Activated CD4-positive, alpha-beta T cell treated with anti-CD3 and anti-CD28 coated beads, Interleukin-2, amount 10 ng/mL, durations not matched to agents 7 days and 5 days (primary cell): ENCODE results near the gene OR6Q1. TPM values are rescaled to one million over a fixed set of nuclear protein-coding genes. Genes with fewer than 3 reads are reported as not detected.

Source experiments
- CTCF ChIA-PET: fragments of 350-600 bp; sonication (Branson Sonifier 250); formaldehyde crosslinking; loops from one replicate; lab custom pipeline; 2021; ENCODE audit warnings: antibody characterized with exemption; lab: Charles Lee
- POLR2A ChIA-PET: fragments of 350-600 bp; sonication (Branson Sonifier 250); formaldehyde crosslinking; loops from one replicate; lab custom pipeline; 2021; ENCODE audit warnings: antibody characterized with exemption; lab: Charles Lee
- DNase-seq: peaks from one replicate; pipeline ENCODE4 v3.0.0-alpha.2; 2020
- H3K27ac Mint-ChIP-seq: one replicate; pipeline ENCODE4 v1.8.0; 2021; ENCODE audit warnings: mild to moderate bottlenecking, moderate library complexity, mixed read lengths
- H3K27me3 Mint-ChIP-seq: one replicate; pipeline ENCODE4 v1.8.0; 2021; ENCODE audit warnings: mixed read lengths
- H3K36me3 Mint-ChIP-seq: one replicate; pipeline ENCODE4 v1.8.0; 2021; ENCODE audit warnings: low read depth, mixed read lengths
- H3K4me1 Mint-ChIP-seq: one replicate; pipeline ENCODE4 v1.8.0; 2021; ENCODE audit warnings: mixed read lengths
- H3K4me3 Mint-ChIP-seq: one replicate; pipeline ENCODE4 v1.8.0; 2021; ENCODE audit warnings: mild to moderate bottlenecking, moderate library complexity, mixed read lengths
- H3K9me3 Mint-ChIP-seq: one replicate; pipeline ENCODE4 v1.8.0; 2021; ENCODE audit warnings: mixed read lengths
- total RNA-seq, 2 experiments: library from RNA; stranded (reverse); gene quantifications; one replicate each; pipeline ENCODE4 v1.2.3, GENCODE V29; 2021

OR6Q1 gene
- total RNA-seq, 2 experiments from 2014 or later = not detected

DNA sequence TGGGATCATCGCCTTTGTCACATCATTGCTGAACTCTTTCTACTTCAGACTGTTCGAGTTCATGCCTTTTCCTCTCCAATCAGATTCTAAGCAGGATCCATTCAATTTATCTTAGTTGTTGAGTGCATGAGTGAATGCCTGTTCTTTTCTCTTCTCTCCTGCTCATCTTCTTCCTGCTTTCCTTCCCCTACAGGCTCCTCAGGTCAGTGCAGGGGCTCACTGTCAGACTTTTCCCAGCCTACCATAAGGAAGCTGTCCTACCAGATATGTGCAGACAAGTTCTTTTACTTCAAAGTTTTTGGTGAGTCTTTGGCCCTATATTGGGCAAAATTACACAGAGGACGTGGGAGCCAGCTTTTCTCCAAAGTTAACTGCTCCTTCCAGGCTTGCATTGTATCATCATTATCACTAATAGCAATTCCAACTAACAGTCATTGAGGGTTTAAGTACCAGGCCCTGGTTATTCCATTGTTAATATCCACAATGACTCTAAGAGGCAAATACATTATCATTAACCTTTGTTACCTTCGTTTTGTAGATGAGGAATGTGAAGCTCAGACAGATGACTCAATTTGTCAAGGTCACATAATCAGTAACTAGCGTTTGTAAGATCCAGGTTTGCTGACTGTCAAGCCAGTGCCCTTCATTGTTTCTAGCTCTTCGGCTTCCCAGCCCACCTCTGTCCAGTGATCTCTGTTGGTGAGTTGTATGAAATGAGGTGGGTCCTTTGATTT, 30.4 kb downstream of the OR6Q1 start:
- no peak for DNase-seq
- H3K36me3 Mint-ChIP-seq = no peaks in the 10 kb centered on the region
- H3K27me3 Mint-ChIP-seq = no peaks in the 10 kb centered on the region
- no peaks in the 10 kb centered on the region for H3K4me1 Mint-ChIP-seq
- H3K9me3 Mint-ChIP-seq = no peaks in the 10 kb centered on the region
- no peak overlapping the region for H3K4me3 Mint-ChIP-seq
- POLR2A ChIA-PET = no interaction called here
- no peak overlapping the region for H3K27ac Mint-ChIP-seq
- CTCF ChIA-PET = no interaction called here

DNA sequence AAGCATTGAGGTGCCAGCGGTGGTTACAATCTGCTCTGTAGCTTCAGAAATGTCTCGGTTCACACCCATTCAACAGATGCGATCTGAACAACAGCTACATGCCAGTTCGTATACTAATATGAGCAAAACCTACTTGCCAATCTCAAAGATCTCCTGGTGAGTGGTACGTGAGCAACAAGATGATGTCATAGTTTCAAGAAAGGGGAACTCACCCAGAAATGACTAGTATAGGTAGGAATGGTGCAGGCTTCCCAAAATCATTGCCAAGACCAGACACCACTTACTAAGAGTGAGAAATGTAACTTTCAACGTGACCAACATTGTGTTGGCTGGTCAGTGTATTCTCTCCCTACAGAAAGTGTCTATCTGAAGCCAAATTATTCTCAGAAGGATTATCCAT, 31.1 kb downstream of the OR6Q1 start:
- Mint-ChIP-seq H3K4me1 (no peaks in the 10 kb centered on the region), H3K9me3 (no peaks in the 10 kb centered on the region), H3K36me3 (no peaks in the 10 kb centered on the region), H3K27ac (no peak overlapping the region), H3K4me3 (no peak overlapping the region), H3K27me3 (no peaks in the 10 kb centered on the region)
- DNase-seq = no peak
- CTCF ChIA-PET = no interaction called here
- POLR2A ChIA-PET = no interaction called here

DNA sequence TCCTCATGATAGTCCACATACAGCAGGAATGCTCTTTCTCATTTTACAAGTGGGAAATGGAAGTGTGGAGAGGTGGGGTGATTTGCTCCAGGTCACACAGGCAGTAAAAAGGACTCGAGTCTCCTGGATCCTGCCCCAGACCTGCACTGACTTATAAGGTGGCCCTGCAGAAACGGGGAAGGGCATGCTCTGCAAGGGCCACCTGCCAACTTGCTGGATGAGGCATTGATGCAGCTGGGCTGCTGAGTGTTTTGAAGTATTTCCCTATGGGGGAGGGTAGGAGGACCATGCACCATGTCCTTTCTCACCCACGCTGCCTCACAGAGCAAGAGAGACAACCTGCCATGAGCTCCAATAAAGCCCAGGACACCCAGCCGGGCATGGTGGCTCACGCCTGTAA, 36.9 kb downstream of the OR6Q1 start:
- ChIA-PET POLR2A (no interaction called here), CTCF (interaction anchor here (0.6 kb wide), 1 partner anchor 10 kb away, joined by 3 read pairs; no protein-coding TSS in a partner anchor)
- H3K27ac Mint-ChIP-seq = no peak overlapping the region
- no peaks in the 10 kb centered on the region for H3K9me3 Mint-ChIP-seq
- H3K4me1 Mint-ChIP-seq = no peaks in the 10 kb centered on the region
- DNase-seq = no peak
- H3K4me3 Mint-ChIP-seq = no peak overlapping the region
- no peaks in the 10 kb centered on the region for H3K27me3 Mint-ChIP-seq
- H3K36me3 Mint-ChIP-seq = no peaks in the 10 kb centered on the region

DNA sequence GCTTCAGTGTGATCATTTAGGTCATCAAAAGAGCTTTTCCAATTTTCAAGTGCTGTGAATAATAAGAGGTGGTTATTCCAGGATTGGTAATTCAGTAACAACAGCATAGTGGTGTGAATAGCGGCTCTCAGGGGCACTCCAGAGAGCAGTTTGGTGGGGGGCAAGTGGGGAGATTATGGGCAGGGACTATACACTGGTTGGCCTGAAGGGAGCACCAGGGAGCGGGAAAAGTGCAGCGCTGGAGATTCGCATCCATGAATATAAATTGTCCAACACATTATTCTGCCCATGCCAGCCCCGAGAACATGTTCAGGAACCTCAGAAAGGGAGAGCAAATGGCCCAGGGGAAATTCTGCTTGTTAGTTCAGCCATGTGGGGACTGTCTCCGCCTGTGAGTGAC, 37.9 kb downstream of the OR6Q1 start:
- H3K27ac Mint-ChIP-seq = no peak overlapping the region
- ChIA-PET POLR2A (no interaction called here), CTCF (no interaction called here)
- peaks cover under 1% of the 10 kb centered on the region for H3K27me3 Mint-ChIP-seq
- no peak overlapping the region for H3K4me3 Mint-ChIP-seq
- H3K4me1 Mint-ChIP-seq = no peaks in the 10 kb centered on the region
- H3K36me3 Mint-ChIP-seq = no peaks in the 10 kb centered on the region
- H3K9me3 Mint-ChIP-seq = no peaks in the 10 kb centered on the region
- DNase-seq = no peak

DNA sequence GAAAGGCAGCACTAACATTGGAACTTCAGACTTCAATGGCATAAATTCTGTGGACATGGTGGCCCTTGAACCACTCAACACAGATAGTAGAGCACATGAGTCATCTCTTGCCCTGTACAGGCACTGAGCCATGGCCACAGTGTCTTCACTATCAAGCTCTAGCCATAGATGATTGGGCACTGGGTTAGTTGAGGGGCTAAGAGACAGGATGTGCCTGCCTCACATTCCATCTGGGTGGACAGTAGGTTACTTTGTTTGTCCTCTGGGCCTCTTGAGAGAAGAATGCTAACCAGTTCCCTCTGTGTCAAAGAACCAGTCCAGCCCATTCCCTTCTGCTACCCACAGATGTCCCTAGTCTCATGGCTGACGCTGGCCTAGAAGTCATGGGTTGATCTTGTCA, 39.8 kb downstream of the OR6Q1 start:
- CTCF ChIA-PET = no interaction called here
- Mint-ChIP-seq H3K4me3 (no peak overlapping the region), H3K36me3 (no peaks in the 10 kb centered on the region), H3K4me1 (no peaks in the 10 kb centered on the region), H3K27ac (no peak overlapping the region), H3K27me3 (peaks cover 2% of the 10 kb centered on the region), H3K9me3 (no peaks in the 10 kb centered on the region)
- POLR2A ChIA-PET = no interaction called here
- no peak for DNase-seq

DNA sequence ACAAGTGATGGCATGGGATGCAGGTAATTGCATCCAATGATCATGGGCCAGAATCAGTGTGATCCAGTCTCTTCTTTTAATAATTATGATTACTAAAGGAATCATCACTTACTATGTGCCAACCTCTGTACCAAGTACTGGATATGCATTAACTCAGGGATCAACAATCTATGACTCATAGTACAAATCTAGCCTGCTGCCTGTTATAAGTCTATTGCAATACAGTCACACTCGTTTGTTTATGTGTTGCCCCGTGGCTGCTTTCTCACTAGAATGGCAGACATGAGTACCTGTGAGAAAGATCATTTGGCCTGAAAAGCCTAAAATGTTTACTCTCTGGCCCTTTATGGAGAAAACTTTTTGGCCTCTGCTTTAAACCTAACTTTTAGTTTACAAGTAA, 45.0 kb downstream of the OR6Q1 start:
- no peaks in the 10 kb centered on the region for H3K4me1 Mint-ChIP-seq
- H3K36me3 Mint-ChIP-seq = no peaks in the 10 kb centered on the region

More for the DNA sequence above, 45.0 kb downstream of the OR6Q1 start:
- Mint-ChIP-seq H3K4me3 (no peak overlapping the region), H3K27ac (no peak overlapping the region), H3K9me3 (no peaks in the 10 kb centered on the region), H3K27me3 (peaks cover 2% of the 10 kb centered on the region)
- ChIA-PET CTCF (no interaction called here), POLR2A (no interaction called here)
- no peak for DNase-seq

Other genes with a start within 250 kb of the OR6Q1 start
- gene OR9Q1, start 7.1 kb upstream of the OR6Q1 start, total RNA-seq = not detected
- gene OR9I1, start 94.6 kb downstream of the OR6Q1 start, total RNA-seq = not detected
- not detected for gene OR9Q2, start 158.1 kb downstream of the OR6Q1 start, total RNA-seq
- not detected for gene OR1S2, start 173.2 kb downstream of the OR6Q1 start, total RNA-seq
- not detected for gene OR1S1, start 181.8 kb downstream of the OR6Q1 start, total RNA-seq
- gene OR10Q1, start 198.0 kb downstream of the OR6Q1 start, total RNA-seq = not detected
- gene OR10W1, start 237.3 kb downstream of the OR6Q1 start, total RNA-seq = not detected